Fibroblast of the aortic adventitia (primary cell): ENCODE results near the gene TP53I11. TPM values are rescaled to one million over a fixed set of nuclear protein-coding genes. Genes with fewer than 3 reads are reported as not detected.

Source experiments
- DNase-seq: peaks from one replicate; pipeline ENCODE4 v3.0.0-alpha.2; 2010; ENCODE audit warnings: low read depth
- H3K4me3 ChIP-seq: 2 replicates; pipeline ENCODE4 v1.5.1; 2011; ENCODE audit warnings: low read depth, mild to moderate bottlenecking, control low read depth, low read length, moderate library complexity
- total RNA-seq: library from RNA; depleted of rRNA; stranded (reverse); fragments of >200 nt; gene quantifications from 2 replicates; pipeline ENCODE4 v1.2.3, GENCODE V29; 2012; ENCODE audit warnings: low replicate concordance
- TF ChIP-seq, protein P1 (sequence below): IDR thresholded peaks from 2 replicates; pipeline ENCODE4 v1.5.1; 2011; ENCODE audit warnings: mild to moderate bottlenecking, low read length, control low read depth, inconsistent platforms; ENCODE audit not compliant: insufficient read depth

Gene TP53I11
- total RNA-seq, 1 donor, result 23.1 TPM

DNA sequence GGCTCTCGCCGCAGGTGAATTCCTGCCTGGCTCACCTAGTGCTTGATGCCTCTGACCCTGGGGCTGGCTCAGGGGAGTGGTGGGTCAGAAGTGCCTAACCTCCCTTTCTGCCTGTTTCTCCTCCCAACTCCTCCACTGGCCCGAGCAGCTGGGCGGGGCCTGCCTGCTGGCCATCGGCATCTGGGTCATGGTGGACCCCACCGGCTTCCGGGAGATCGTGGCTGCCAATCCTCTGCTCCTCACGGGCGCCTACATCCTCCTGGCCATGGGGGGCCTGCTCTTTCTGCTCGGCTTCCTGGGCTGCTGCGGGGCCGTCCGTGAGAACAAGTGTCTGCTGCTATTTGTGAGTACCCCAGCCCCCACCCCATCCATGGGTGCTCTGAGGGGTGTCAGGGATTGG is 41.1 kb downstream of the TP53I11 start:
- H3K4me3 ChIP-seq, result no peak overlapping the region
- TF ChIP-seq, protein P1, sequence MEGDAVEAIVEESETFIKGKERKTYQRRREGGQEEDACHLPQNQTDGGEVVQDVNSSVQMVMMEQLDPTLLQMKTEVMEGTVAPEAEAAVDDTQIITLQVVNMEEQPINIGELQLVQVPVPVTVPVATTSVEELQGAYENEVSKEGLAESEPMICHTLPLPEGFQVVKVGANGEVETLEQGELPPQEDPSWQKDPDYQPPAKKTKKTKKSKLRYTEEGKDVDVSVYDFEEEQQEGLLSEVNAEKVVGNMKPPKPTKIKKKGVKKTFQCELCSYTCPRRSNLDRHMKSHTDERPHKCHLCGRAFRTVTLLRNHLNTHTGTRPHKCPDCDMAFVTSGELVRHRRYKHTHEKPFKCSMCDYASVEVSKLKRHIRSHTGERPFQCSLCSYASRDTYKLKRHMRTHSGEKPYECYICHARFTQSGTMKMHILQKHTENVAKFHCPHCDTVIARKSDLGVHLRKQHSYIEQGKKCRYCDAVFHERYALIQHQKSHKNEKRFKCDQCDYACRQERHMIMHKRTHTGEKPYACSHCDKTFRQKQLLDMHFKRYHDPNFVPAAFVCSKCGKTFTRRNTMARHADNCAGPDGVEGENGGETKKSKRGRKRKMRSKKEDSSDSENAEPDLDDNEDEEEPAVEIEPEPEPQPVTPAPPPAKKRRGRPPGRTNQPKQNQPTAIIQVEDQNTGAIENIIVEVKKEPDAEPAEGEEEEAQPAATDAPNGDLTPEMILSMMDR, result no peak
- no peak for DNase-seq

DNA sequence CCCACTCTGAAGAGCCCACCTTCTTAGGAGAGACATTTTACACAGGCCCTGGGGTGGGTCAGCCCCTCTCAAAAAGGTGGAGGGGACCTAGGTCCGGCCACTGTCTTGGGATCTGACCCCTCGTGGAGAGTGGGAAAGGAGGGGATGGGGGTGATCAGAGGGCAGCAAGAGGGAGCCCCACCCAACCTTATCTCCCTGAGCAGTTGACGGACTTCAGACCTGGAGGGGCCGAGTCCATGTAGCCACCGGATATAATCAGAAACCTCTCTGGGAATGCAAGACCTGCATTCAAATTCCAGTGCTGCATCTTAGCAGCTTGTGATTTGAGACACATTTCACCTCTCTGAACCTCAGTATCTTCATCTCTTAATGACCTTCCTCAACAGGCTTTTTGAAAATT is 44.0 kb downstream of the TP53I11 start:
- TF ChIP-seq, protein P1, result no peak
- no peak for DNase-seq
- H3K4me3 ChIP-seq, result no peak overlapping the region

DNA sequence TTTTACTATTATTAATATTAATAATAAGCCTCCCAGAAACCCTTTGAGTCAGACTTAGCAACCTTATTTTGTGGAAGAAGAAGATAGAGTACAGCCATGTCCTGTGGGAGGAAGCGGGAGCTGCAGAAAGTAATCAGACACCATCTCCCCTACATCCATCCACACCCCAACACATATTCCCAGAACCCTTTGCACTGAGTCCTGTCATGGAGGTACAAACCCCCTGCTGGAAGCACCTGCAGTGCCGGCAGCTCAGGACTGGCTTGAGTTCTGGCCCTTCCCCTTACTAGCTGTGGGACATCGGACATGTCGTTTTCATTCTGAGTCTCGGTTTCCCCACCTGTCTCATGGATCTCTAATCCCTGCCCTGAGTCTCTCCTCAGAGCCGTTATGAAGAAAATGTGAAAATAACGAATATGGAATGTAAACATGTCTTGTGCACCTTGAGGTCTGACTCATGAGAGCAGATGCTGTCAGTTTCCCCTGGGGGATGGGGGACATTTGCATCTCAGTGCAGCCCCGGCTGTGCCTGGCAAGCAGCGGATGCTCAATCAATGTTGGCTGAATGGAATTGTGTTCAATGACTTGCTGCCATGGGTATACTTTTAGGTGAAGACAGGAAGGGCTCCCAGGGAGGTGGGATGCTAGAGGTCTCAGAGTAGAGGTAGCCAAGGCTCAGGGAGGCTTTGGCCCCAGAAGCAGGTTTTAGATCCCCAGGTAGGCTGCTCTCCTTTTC is 45.4 kb downstream of the TP53I11 start:
- TF ChIP-seq, protein P1, result no peak
- no peak for DNase-seq
- H3K4me3 ChIP-seq, result no peak overlapping the region

DNA sequence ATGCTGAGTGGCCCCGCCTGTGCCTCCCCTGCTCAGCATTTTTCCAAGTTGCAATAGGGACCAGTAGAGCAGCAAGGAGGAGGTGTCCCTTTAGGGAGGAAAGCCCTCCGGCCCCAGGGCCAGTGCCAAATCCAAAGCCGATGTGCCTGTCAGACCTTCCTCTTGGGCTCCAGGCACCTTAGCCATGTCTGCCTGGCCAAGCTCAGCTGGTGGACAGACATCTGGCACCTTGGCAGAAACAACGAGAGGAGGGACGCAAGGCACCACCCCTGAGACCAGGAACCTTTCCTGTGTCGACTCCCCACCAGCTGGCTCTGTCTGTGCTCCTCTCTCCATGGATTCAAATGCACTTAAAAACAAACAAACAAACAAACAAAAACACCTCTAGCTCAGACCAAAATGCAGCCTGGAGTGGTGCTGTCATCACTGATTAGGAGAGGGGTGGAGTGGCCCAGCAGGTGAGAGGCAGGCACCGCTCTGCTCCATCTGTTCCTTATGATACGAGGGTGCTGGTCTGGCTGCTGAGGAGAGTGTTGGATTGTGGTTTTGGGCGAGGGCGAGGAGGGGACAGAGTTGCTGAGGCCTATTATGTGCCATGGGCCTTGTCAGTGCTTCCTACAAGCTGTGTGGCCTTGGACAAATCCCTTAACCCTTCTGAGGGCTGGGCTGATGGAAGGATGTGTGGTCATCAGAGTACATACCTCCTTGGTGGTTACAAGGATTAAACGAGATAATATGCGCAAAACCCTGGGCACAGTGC is 46.2 kb downstream of the TP53I11 start:
- H3K4me3 ChIP-seq, result no peak overlapping the region
- no peak for DNase-seq
- TF ChIP-seq, protein P1, result no peak

DNA sequence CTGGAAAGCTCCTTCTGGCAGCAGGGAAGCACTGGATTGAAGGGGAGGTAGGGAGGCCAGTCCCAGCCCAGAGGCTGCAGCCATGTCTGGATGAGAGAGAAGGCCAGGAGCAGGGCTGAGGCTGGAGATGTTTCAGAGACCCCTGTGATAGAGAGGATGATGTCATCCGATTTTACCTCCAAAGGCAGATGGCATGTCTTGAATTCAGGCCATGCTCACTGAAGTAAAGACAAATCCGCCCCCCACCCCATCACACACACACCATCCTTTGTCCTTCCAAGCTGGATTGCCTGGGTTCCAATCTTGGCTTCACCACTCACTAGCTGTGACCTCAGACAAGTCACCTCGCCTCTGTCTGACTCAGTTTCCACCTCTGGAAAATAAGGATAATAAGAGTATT is 47.2 kb downstream of the TP53I11 start:
- no peak overlapping the region for H3K4me3 ChIP-seq
- TF ChIP-seq, protein P1, result no peak
- DNase-seq, result no peak

DNA sequence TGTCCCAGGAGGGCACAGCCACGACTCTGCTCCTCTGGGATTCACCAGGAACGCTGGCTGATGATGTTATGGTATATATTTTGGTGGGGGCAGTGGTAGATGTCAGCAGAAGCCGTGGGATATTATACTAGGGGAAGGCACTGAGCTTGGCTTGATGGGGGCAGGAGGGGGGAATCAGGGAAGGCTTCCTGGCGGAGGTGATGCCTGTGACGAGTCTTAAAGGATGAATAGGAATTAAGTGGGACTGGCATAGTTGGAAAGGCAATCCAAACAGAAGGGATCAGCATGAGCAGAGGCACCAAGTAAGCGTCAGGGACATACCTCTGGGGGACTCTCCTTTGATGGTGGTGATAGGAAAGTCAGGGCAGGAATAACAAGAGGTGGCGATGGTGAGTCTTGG is 47.6 kb downstream of the TP53I11 start:
- no peak overlapping the region for H3K4me3 ChIP-seq
- TF ChIP-seq, protein P1, result no peak
- no peak for DNase-seq

DNA sequence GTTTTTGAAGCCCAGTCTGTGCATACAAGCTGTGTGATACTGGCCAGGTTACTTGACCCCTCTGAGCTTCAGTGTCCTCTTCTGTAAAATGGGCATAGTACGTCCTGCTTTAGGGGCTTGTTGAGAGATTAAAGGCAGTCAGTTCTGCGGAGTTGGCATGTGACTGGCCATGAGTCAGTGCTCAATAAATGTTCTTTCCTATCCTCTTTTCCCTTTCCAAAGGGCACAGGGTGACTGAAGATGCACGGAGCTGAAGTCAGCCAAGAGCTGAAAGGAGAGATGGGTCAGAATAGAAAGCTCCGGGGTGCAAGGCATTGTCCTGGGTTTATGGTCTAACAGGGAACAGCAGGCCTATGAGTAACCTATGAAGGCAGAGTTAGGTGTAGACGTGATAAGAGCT is 48.9 kb downstream of the TP53I11 start:
- DNase-seq, result no peak
- TF ChIP-seq, protein P1, result no peak
- no peak overlapping the region for H3K4me3 ChIP-seq
